SK-N-SH treated with all-trans-retinoic acid at 6 μM for 48 hours (cell line): ENCODE results near the gene DLG2.

Experiments
- ATAC-seq: fragments of 200-7000 bp; cut with Tn5 transposase; 3 replicates; pipeline ENCODE4 v1.9.1; 2020; ENCODE audit warnings: mild to moderate bottlenecking, moderate library complexity
- ARNTL ChIP-seq: fragments of 450-650 bp; formaldehyde crosslinking; IDR thresholded peaks from 2 replicates; pipeline ENCODE4 v1.5.0; 2020; ENCODE audit warnings: low read depth, mild to moderate bottlenecking, moderate library complexity, borderline replicate concordance
- BACH2 ChIP-seq: fragments of 250-450 bp; sonication (Bioruptor Pico); IDR thresholded peaks from 2 replicates; pipeline ENCODE4 v1.9.0; 2021; ENCODE audit warnings: mild to moderate bottlenecking, borderline replicate concordance
- CSDC2 ChIP-seq: fragments of 250-450 bp; sonication (Bioruptor Pico); IDR thresholded peaks from 2 replicates; pipeline ENCODE4 v1.5.0; 2020; ENCODE audit warnings: mild to moderate bottlenecking, moderate library complexity
- ESRRG ChIP-seq: fragments of 250-450 bp; sonication (Bioruptor Pico); IDR thresholded peaks from 2 replicates; pipeline ENCODE4 v1.6.1; 2021; ENCODE audit warnings: mild to moderate bottlenecking
- GLIS3 ChIP-seq: fragments of 250-450 bp; sonication (Bioruptor Pico); IDR thresholded peaks from 2 replicates; pipeline ENCODE4 v1.5.0; 2020; ENCODE audit warnings: mild to moderate bottlenecking, moderate library complexity
- ISL1 ChIP-seq: fragments of 250-450 bp; sonication (Bioruptor Pico); IDR thresholded peaks from 2 replicates; pipeline ENCODE4 v2.1.2; 2022; ENCODE audit warnings: mild to moderate bottlenecking, moderate library complexity
- PPARA ChIP-seq: fragments of 250-450 bp; sonication (Bioruptor Pico); IDR thresholded peaks from 2 replicates; pipeline ENCODE4 v1.5.0; 2020; ENCODE audit warnings: mild to moderate bottlenecking, borderline replicate concordance
- RARB ChIP-seq: fragments of 250-450 bp; sonication (Bioruptor Pico); IDR thresholded peaks from 2 replicates; pipeline ENCODE4 v1.8.0; 2021; ENCODE audit warnings: mild to moderate bottlenecking, moderate library complexity
- SNAI2 ChIP-seq: fragments of 250-450 bp; sonication (Bioruptor Pico); IDR thresholded peaks from 2 replicates; pipeline ENCODE4 v1.5.0; 2020; ENCODE audit warnings: mild to moderate bottlenecking, moderate library complexity
- TCF4 ChIP-seq: fragments of 250-450 bp; sonication (Bioruptor Pico); IDR thresholded peaks from 2 replicates; pipeline ENCODE4 v1.8.0; 2021; ENCODE audit warnings: mild to moderate bottlenecking, moderate library complexity, borderline replicate concordance
- TOX ChIP-seq: fragments of 250-450 bp; sonication (Bioruptor Pico); IDR thresholded peaks from 2 replicates; pipeline ENCODE4 v1.8.0; 2021; ENCODE audit warnings: mild to moderate bottlenecking, moderate library complexity, borderline replicate concordance
- TSHZ2 ChIP-seq: fragments of 250-450 bp; sonication (Bioruptor Pico); IDR thresholded peaks from 2 replicates; pipeline ENCODE4 v1.5.0; 2020; ENCODE audit warnings: mild to moderate bottlenecking, moderate library complexity
- ZC3H10 ChIP-seq: fragments of 250-450 bp; sonication (Bioruptor Pico); IDR thresholded peaks from 2 replicates; pipeline ENCODE4 v1.5.1; 2021; ENCODE audit warnings: mild to moderate bottlenecking, moderate library complexity
- ZFP3 ChIP-seq: fragments of 250-450 bp; sonication (Bioruptor Pico); IDR thresholded peaks from 2 replicates; pipeline ENCODE4 v1.5.0; 2020; ENCODE audit warnings: mild to moderate bottlenecking, moderate library complexity
- ZFP30 ChIP-seq: fragments of 450-650 bp; formaldehyde crosslinking; IDR thresholded peaks from 2 replicates; pipeline ENCODE4 v1.5.0; 2022; ENCODE audit warnings: mild to moderate bottlenecking, moderate library complexity
- ZNF565 ChIP-seq: fragments of 450-650 bp; formaldehyde crosslinking; conservative IDR thresholded peaks from 2 replicates; pipeline ENCODE4 v1.5.0; 2020; ENCODE audit warnings: low read depth, mild to moderate bottlenecking, moderate library complexity
- ZNF70 ChIP-seq: fragments of 450-650 bp; formaldehyde crosslinking; IDR thresholded peaks from 2 replicates; pipeline ENCODE4 v1.5.0; 2020; ENCODE audit warnings: mild to moderate bottlenecking, moderate library complexity
- TF ChIP-seq, protein P1 (sequence below): fragments of 250-450 bp; sonication (Bioruptor Pico); IDR thresholded peaks from 2 replicates; pipeline ENCODE4 v1.5.1; 2020; ENCODE audit warnings: low read depth, mild to moderate bottlenecking, moderate library complexity
- TF ChIP-seq, protein P2 (sequence below): fragments of 250-450 bp; sonication (Bioruptor Pico); IDR thresholded peaks from 2 replicates; pipeline ENCODE4 v1.8.0; 2020; ENCODE audit warnings: mild to moderate bottlenecking, moderate library complexity, borderline replicate concordance
- TF ChIP-seq, protein P3 (sequence below): fragments of 250-450 bp; sonication (Bioruptor Pico); IDR thresholded peaks from 2 replicates; pipeline ENCODE4 v1.8.0; 2021; ENCODE audit warnings: low read depth, mild to moderate bottlenecking, moderate library complexity, borderline replicate concordance
- TF ChIP-seq, protein P4 (sequence below): fragments of 250-450 bp; sonication (Bioruptor Pico); IDR thresholded peaks from 2 replicates; pipeline ENCODE4 v1.5.1; 2021; ENCODE audit warnings: mild to moderate bottlenecking, moderate library complexity

Gene DLG2

GRCh38 chr11:85394283-85394682 is 232.9 kb downstream of the DLG2 start:
- ATAC-seq, result no peak
- no peak for TF ChIP-seq GLIS3 (CRISPR knock-in tag)
- TF ChIP-seq, protein P1, sequence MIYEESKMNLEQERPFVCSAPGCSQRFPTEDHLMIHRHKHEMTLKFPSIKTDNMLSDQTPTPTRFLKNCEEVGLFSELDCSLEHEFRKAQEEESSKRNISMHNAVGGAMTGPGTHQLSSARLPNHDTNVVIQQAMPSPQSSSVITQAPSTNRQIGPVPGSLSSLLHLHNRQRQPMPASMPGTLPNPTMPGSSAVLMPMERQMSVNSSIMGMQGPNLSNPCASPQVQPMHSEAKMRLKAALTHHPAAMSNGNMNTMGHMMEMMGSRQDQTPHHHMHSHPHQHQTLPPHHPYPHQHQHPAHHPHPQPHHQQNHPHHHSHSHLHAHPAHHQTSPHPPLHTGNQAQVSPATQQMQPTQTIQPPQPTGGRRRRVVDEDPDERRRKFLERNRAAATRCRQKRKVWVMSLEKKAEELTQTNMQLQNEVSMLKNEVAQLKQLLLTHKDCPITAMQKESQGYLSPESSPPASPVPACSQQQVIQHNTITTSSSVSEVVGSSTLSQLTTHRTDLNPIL (CRISPR knock-in tag), result no peak
- TF ChIP-seq PPARA (CRISPR knock-in tag), result no peak
- TF ChIP-seq BACH2 (CRISPR knock-in tag), result no peak
- no peak for TF ChIP-seq ZFP30
- TF ChIP-seq ISL1 (CRISPR knock-in tag), result no peak
- no peak for TF ChIP-seq SNAI2 (CRISPR knock-in tag)
- no peak for TF ChIP-seq TSHZ2 (CRISPR knock-in tag)
- TF ChIP-seq ESRRG (CRISPR knock-in tag), result no peak
- no peak for TF ChIP-seq ARNTL (CRISPR knock-in tag)
- TF ChIP-seq ZFP3 (CRISPR knock-in tag), result no peak
- no peak for TF ChIP-seq ZNF565
- TF ChIP-seq, protein P2, sequence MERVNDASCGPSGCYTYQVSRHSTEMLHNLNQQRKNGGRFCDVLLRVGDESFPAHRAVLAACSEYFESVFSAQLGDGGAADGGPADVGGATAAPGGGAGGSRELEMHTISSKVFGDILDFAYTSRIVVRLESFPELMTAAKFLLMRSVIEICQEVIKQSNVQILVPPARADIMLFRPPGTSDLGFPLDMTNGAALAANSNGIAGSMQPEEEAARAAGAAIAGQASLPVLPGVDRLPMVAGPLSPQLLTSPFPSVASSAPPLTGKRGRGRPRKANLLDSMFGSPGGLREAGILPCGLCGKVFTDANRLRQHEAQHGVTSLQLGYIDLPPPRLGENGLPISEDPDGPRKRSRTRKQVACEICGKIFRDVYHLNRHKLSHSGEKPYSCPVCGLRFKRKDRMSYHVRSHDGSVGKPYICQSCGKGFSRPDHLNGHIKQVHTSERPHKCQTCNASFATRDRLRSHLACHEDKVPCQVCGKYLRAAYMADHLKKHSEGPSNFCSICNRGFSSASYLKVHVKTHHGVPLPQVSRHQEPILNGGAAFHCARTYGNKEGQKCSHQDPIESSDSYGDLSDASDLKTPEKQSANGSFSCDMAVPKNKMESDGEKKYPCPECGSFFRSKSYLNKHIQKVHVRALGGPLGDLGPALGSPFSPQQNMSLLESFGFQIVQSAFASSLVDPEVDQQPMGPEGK (CRISPR knock-in tag), result no peak
- TF ChIP-seq, protein P3, sequence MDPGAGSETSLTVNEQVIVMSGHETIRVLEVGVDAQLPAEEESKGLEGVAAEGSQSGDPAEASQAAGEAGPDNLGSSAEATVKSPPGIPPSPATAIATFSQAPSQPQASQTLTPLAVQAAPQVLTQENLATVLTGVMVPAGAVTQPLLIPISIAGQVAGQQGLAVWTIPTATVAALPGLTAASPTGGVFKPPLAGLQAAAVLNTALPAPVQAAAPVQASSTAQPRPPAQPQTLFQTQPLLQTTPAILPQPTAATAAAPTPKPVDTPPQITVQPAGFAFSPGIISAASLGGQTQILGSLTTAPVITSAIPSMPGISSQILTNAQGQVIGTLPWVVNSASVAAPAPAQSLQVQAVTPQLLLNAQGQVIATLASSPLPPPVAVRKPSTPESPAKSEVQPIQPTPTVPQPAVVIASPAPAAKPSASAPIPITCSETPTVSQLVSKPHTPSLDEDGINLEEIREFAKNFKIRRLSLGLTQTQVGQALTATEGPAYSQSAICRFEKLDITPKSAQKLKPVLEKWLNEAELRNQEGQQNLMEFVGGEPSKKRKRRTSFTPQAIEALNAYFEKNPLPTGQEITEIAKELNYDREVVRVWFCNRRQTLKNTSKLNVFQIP (CRISPR knock-in tag), result no peak
- TF ChIP-seq TCF4 (CRISPR knock-in tag), result no peak
- no peak for TF ChIP-seq CSDC2 (CRISPR knock-in tag)
- TF ChIP-seq, all 23 proteins: peak for 0

DNA sequence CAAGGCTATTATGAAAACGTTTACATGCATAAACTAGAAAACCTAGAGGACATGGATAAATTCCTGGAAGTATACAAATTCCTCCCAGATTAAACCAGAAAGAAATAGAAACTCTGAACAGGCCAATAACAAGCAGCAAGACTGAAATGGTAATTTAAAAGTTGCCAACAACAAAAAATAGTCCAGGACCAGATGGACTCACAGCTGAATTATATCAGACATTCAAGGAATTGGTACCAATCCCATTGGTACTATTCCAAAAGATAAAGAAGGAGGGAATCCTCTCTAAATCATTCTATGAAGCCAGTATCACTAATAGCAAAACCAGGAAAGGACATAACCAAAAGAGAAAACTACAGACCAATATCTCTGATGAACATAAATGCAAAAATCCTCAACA is 236.0 kb downstream of the DLG2 start:
- no peak for ATAC-seq
- TF ChIP-seq TCF4 (CRISPR knock-in tag), result no peak
- no peak for TF ChIP-seq PPARA (CRISPR knock-in tag)
- TF ChIP-seq RARB (CRISPR knock-in tag), result no peak
- no peak for TF ChIP-seq ZC3H10 (CRISPR knock-in tag)
- TF ChIP-seq CSDC2 (CRISPR knock-in tag), result no peak
- TF ChIP-seq ZNF565, result no peak
- TF ChIP-seq TOX (CRISPR knock-in tag), result no peak
- no peak for TF ChIP-seq BACH2 (CRISPR knock-in tag)
- no peak for TF ChIP-seq ZFP3 (CRISPR knock-in tag)
- TF ChIP-seq, protein P4, sequence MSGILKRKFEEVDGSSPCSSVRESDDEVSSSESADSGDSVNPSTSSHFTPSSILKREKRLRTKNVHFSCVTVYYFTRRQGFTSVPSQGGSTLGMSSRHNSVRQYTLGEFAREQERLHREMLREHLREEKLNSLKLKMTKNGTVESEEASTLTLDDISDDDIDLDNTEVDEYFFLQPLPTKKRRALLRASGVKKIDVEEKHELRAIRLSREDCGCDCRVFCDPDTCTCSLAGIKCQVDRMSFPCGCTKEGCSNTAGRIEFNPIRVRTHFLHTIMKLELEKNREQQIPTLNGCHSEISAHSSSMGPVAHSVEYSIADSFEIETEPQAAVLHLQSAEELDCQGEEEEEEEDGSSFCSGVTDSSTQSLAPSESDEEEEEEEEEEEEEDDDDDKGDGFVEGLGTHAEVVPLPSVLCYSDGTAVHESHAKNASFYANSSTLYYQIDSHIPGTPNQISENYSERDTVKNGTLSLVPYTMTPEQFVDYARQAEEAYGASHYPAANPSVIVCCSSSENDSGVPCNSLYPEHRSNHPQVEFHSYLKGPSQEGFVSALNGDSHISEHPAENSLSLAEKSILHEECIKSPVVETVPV (CRISPR knock-in tag), result no peak
- TF ChIP-seq, protein P3 (CRISPR knock-in tag), result no peak
- TF ChIP-seq GLIS3 (CRISPR knock-in tag), result no peak
- no peak for TF ChIP-seq ESRRG (CRISPR knock-in tag)
- no peak for TF ChIP-seq SNAI2 (CRISPR knock-in tag)
- TF ChIP-seq, protein P2 (CRISPR knock-in tag), result no peak
- TF ChIP-seq ZNF70 (CRISPR knock-in tag), result no peak
- TF ChIP-seq ZFP30, result no peak
- TF ChIP-seq, all 23 proteins: peak for 0
